NCI-H2029 treated with DMSO at 0.1 percent for 48 hours (cell line): Measurements from ENCODE around the gene FBXL16.
A peak's percentile ranks its signal among the peaks of the same experiment; 100 is the strongest.
"Not testable (repeated sequence)": the region's sequence is repeated elsewhere in the genome, so short reads cannot be mapped to it uniquely, and the experiment has no call there.

ENCODE experiments used
- DNase-seq: peaks from one replicate; lab custom pipeline; 2025; lab: John Stamatoyannopoulos, UW

The FBXL16 gene

DNA sequence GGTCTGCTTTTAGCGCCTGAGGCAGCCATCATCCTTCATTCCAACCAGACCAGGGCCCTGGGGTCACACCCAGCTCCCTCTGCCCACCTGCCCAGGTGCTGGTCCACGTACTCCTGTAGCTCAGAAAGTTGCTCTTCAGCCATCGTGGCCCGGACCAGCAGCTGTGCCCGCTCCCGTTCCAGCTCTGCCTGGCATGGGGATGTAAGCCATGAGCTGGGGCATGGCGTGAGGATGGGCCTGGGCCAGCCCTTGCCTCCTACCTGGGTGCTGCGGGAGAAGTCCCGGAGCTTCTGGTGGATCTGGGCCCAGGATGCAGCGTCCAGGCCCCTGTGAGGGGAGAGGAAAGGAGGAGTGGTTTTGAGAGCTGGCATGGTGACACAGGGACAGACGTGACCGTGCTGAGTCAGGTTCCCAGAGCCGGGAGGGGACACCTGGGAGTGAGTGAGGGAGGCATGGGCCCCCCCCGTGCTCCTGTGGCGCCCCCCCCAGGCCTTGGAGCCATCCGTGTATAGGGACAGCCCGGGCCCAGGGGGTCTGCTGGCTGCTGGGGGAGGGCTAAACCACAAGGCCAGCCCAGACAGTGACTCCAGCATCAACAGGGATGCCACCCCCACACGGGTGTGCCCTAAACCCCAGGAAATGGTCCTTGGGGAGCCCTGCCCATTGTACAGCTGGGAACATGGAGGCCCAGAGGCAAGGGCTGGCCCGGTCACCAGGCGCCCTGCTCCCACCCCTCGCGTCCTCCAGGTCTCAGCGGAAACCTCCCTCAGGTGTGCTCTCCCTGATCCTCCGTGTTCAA, 17.4 kb upstream of the FBXL16 start:
- DNase-seq, result no peak

DNA sequence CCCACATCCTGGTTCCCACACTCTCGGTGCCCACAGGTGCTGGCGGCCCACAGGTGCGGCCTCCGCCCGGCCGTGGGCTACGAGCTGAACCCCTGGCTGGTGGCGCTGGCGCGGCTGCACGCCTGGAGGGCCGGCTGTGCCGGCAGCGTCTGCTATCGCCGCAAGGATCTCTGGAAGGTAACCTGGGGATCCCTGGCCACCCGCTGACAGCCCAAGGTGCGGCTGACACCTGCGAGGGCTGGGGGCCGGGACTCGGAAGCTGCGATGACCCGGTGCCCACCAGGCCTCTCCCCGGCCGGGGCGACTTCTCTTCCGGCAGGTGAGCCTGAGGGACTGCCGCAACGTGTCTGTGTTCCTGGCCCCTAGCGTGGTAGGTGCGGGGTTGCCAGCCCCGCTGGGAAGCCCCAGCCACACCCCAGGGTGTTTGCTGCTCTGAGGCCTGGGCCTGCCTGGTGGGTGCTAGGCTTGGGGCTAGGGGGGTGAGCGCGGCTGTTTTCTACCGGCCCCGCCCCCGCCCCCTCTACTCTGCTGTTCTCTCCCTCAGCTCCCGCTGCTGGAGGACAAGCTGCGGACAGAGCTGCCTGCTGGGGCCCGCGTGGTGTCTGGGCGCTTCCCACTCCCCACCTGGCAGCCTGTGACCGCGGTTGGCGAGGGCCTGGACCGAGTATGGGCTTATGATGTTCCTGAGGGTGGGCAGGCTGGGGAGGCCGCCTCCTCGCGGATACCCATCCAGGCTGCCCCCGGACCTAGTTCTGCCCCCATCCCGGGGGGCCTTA, 16.4 kb upstream of the FBXL16 start:
- no peak for DNase-seq

DNA sequence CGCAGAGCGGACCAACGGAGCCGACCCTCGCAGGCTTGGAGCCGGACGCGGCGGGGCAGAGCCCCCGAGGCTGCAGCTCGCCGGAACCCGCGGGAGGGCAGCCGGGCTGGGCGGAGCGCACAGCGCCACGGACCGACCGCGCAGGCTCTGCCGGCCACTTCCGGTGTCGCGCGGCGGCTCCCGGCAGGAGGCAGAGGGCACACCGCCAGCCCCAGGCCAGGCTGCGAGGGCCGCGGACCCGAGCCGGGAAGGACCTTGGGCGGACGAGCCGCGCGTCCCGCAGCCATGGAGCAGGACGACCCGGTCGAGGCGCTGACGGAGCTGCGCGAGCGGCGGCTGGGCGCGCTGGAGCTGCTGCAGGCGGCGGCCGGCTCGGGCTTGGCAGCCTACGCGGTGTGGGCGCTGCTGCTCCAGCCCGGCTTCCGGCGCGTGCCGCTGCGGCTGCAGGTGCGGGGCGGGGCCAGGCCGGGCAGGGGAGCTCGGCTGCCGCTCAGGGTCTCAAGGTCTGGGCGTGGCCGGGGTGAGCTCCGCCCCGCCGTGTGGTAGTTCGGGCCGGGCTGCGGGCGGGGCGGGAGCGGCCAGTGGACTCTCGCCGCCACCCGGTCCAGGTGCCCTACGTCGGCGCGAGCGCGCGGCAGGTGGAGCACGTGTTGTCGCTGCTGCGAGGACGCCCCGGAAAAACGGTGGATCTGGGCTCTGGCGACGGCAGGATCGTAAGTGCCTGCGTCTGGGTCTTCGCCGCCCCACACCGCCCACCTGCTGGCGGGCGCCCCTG, 15.6 kb upstream of the FBXL16 start, which contains the start of gene ANTKMT:
ANTKMT (plus strand) TSS at position 157 of the 775 bp plus-strand sequence; CDS start at position 286, 129 bp downstream.
- peak; percentile 30 for DNase-seq

DNA sequence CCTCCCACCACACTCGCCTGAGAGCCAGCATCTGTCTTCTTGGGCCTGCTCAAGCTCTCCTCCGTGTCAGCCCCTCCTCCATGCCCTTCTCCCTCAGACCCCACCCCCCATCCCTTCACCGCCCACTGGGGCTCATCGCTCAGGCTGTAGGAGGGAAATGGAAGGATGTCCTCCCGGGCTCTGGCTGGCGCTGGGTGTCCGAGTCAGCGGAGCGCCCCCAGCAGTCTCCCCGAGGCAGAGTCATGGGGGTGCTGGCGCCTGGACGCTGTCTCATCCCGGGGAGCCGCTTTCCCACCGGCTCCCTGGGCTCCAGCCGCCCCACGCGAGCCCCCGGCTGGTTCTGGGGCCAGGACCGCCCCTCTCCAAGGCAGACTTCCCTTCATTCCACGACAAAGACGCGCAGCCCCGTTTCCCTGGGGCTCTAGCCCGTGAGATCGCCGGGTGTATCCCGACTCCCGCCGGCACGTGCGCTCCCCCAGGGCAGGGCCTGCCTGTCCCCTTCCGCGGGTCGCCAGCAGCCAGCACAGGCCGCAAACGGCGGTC, 14.9 kb upstream of the FBXL16 start:
- no peak for DNase-seq

DNA sequence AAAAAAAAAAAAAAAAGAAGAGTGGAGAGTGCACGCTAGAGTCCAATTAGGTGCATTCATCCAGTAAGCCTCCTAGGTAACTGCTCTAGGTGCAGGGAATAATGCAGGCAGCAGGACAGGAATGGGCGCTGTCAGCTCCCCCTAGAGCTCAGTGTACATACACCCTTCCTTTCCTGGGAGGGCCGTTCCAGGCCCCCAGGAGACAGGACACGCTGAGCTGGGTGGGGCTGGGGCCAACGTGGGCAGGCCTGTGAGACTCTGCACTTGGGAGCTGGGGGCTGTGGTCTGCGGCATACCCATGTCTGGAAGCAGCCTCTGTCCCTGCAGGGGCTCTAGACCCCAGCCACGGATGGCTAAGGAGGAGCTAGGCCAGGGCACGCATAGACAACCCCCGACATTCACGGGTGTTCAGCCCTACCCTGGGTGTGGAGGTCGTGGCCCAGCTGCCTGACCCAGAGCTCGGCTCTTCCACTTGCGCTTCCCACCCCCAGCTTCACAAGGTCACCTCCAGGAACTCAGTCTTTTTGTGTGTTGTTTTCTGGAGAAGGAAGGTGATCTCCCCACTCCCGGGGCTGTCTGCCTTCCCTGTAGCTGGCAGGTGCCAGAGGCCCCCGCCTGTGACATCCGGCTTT, 14.3 kb upstream of the FBXL16 start:
- DNase-seq, result no peak

DNA sequence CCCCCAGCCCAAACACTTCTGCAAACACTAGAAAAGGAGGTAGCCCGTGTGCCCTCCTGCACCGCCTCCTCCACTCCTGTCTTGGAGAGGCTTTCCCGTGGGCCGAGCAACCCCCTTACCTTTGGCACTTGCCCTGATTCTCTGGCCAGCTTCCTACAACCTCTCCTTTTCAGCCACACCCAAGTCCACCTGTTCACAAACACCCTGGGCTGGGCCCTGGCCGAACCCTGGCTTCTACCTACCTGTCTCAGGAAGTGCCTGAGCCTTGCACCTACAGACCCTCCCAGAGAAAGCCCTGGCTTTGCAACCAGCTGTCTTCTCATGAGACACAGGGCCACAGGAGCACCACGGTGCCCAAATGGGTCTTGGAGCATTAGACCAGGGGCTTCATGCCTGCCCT, 13.3 kb upstream of the FBXL16 start:
- no peak for DNase-seq

DNA sequence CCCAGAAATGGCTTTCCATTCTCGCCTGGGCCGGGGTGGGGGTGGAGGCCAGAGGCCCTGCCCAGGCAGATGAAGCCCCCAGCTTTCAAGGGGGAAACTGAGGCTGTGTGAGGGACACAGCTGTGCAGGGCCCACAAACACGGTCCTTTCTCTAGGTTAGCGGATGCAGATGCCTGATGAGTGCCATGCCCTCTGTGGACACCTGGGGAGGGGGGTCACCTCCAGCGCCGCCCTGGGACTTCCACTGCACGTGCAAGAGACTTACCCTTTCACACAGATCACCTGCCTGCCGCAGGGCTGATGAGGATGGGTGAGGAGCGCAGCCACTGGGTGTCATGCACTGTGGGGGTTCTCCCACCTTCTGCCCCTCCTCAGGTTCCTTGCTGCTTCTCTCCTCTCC, 12.8 kb upstream of the FBXL16 start:
- DNase-seq, result no peak

DNA sequence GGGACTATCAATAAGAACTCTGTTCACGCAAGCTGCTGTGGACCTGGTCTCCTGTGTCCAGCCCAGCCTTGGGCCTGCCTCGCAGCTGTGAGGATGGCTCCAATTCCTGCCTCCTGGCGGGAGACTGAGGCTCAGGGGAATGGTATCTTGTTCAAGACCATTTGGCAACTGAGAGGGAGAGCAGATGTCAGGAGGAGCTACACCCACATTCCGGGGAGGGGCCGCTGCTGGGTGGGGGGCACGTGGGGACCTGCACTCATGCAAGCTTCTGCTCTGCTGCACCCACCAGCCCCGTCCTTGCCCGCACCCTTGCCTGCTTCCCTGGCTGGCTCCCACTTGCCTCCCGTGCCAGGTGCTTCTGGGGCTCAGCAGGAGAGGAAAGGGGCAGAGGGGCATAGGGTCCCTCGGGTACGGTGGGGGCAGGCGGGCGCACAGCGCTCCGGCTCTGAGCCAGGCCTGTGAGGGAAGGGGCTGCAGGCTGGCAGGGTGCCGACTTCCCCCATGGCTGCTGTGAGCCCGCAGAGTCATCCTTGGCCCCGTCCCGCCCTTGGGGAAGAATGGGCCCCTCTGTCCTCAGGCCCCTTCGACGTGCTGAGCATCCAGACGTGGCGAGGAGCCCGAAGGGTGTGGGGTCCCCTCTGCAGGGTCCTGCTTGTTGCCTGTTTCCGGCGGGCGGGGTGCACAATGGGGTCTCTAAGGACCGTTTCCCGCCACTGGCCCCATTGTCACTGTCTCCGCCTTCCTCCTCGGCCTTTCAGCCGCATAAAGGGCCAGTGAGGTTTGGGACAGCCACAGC, 12.0 kb upstream of the FBXL16 start:
- no peak for DNase-seq

DNA sequence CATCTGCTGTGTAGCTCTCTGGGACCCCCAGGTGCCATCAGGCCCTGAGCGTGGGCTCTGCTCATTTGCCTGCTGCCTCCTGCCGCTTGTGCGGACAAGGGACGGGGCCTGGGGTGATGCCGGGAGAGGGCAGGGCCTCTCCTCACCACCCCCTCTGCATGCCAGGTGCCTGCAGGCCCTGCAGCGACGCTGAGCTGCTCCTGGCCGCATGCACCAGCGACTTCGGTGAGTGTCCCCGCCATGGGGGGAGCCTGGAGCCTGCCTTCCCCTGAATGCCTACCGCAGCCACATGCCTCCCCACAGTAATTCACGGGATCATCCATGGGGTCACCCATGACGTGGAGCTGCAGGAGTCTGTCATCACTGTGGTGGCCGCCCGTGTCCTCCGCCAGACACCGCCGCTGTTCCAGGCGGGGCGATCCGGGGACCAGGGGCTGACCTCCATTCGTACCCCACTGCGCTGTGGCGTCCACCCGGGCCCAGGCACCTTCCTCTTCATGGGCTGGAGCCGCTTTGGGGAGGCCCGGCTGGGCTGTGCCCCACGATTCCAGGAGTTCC, 11.2 kb upstream of the FBXL16 start:
- DNase-seq, result no peak

DNA sequence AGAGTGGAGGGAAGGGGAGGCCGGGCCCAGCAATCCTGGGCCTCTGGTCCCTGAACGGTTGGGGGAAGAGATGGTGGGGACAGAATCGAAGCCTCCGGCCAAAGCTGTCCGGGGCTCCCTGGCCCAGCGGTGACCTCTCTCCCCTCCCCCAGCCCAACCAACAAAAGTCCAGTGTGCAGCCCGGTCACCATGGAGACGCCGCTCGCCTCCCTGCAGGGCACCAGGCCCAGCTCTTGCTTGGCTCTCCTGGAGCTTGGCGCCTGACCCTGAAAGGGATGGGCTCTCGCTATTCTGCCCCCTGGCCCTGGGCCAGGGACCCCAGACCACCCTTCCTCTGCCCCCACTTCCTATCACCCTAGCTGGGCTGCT, 10.6 kb upstream of the FBXL16 start:
- DNase-seq, result no peak

DNA sequence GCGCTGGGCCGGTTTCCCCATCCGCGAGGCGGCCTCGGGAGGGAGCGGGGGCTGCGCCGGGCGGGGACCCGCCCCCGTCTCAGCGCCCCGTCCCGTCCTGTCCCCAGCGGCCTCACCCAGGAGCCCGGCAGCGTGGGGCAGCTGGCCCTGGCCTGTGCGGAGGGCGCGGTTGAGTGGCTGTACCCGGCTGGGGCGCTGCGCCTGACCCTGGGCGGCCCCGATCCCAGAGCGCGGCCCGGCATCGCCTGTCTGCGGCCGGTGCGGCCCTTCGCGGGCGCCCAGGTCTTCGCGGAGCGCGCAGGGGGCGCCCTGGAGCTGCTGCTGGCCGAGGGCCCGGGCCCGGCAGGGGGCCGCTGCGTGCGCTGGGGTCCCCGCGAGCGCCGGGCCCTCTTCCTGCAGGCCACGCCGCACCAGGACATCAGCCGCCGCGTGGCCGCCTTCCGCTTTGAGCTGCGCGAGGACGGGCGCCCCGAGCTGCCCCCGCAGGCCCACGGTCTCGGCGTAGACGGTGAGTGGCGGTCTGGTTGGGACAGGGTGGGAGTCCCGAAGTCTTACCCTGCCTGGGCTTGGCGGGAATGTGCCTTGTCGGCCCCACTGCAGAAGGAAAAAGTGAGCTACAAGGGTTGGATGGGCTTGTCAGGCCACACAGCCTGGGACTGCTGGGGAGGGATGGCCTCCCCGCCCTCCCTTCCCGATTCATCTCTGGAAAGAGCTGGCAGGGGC, 10.0 kb upstream of the FBXL16 start:
- DNase-seq, result no peak

DNA sequence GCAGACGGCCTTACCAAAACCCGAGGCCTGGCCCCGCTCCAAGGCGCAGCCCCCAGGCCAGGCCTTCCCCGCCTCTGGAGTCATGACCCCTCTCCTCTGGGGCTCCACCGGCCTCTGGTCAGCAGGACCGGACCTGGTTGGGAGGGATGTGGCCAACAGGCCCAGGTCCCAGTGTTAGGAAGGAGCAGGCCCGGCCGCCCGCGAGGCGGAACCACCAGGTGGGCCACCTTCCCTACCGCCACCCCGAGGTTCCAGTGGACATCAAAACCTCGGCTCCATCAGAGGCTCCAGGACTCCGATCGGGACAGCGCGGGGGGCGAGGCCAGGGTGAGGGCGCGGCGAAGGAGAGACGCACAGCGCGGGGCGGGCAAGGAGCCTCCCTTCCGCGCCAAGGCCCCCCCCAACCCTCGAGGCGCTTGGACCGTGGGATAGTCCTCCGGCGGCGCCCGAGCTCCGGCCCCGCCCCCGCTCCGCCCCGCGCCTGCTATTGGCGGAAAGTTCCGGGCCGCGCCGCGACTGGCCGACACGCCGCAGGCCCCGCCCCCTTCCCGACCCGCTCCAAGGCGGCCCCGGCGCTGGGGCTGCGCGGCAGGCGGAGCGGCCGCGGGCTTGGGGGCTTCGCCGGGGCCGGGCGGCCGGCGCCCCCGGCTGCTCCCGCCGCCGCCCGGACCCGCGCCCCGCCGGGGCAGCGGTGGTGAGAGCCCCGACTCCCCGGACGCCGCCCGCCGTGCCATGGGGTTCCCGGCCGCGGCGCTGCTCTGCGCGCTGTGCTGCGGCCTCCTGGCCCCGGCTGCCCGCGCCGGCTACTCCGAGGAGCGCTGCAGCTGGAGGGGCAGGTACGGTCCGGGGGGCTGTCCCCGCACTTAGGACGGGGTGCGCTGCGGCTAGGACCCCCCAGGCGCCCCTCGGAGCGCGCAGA, 9.2 kb upstream of the FBXL16 start, which contains the start of gene METRN:
METRN (plus strand) TSS at position 561 of the 919 bp plus-strand sequence; CDS start at position 733, 172 bp downstream.
- no peak for DNase-seq

DNA sequence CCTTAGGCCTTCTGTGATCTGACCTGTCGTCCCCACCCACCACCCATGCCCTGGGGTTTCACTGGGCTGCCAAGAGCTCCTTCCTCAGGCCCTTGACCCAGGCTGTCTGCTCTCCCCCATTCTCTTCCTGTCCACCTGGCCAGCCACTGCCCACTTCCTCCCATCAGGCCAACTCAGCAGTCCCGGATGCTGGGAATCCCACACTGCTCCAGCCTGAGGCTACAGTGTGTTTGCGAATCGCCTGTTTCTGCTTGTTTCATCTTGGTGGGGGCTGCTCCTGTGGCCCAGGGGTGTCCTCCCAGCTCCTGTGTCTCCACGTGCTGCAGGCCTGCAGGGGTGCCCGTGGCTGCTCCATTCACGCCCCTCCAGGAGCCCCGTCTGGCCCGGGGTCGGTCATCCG, 8.5 kb upstream of the FBXL16 start:
- DNase-seq, result no peak

DNA sequence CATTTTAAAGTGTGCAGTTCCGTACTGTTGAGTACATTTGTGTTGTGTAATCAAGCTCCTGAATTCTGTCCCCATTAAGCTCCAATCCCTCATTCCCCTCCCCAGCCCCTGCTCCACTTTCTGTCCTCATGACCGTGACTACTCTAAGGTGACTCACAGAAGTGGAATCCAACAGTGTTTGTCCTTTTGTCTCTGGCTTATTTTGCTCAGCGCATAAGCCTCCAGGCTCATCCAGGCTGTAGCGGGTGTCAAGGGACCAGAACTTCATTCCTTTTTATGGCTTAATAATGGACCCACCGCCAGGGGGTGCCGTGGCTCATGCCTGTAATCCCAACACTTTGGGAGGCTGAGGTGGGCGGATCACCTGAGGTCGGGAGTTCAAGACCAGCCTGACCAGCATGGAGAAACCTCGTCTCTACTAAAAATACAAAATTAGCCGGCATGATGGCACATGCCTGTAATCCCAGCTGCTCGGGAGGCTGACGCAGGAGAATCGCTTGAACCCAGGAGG, 7.2 kb upstream of the FBXL16 start:
- DNase-seq, result not testable (repeated sequence)

DNA sequence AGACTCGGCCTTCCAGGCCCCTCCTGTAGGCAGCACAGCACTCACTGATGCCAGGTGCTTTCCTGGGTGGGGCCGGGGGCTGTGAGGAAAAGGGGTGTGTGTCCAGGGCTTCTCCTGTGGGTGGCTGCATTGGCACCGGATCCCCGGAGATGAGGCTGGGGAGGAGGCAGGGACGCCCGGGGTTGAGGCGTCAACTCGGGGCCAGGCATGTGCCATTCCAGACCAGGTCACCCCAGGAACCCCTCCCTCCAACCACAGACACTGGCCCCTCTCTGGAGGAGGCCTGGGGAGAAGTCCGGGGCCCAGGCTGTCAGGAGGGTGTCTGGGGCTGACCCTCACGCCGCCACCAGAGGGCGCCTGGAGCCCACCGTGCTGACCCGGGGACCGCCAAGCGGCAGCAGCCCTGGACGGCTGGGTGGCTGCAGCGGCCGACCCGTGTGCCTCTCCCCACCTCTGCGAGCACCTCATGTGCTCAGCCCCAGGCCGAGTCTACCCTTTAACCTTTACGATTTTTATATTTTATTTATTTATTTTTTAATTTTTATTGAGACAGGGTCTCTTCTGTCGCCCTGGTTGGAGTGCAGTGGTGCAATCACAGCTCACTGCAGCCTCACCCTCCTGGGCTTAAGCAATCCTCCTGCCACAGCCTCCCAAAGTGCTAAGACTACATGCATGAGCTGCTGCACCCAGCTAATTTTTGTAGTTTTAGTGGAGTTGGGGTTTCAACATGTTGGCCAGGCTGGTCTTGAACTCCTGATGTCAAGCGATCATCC, 6.1 kb upstream of the FBXL16 start:
- DNase-seq, result no peak

DNA sequence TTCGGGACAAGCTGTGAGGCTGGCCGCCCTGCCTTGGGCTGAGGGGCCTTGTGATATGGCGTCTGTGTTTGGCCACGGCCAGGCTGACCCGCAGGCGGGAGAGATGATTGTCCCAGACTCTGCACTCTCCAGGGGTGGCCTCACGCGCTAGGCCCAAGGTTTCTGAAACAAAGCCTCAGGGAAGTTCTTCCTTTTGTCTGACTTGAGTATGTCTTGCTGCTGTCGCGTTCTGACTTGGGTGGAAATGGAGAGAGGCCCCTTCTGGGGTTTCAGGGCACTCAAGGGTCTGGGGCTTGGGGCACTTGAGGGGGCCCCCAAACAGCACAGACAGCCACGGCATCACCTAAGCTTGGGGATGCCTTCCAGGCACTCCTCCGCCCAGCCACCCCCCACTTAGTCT, 5.5 kb upstream of the FBXL16 start:
- DNase-seq, result no peak

DNA sequence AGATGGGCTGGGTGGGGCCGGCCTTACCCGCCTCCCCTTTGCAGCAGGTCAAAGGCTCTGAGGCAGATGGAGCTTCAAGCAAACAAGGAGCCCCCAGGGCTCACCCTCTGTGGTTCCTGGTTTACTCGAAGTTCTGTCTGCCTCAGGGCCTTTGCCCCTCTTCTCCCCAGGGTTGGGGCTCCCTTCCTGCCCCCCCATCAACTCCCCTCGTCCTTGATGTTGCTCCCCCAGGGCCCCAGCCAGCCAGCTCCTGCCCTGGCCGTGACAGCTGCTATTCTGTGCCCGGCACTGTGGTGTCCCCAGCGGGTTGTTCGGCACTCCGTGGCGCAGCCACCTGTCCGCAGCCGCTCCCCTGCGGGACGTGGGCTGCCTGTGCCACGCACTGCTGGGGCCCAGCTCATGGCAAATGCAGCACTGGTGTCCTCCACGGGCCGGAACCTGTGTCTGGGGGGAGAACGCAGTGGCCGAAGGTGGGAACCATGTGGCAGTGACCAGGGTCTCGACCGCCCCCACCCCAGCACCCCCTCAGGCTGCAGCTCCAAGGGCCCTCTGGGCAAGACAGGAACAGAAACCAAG, 5.0 kb upstream of the FBXL16 start:
- DNase-seq, result no peak
